Neural crest cell (in vitro differentiated cells): ENCODE measurements around the gene CAMK2B. TPM values are rescaled to one million over a fixed set of nuclear protein-coding genes. Genes with fewer than 3 reads are reported as not detected.

Experiments
- DNase-seq: peaks from one replicate; pipeline ENCODE4 v3.0.0; 2021; ENCODE audit warnings: low read depth, mixed read lengths, low spot score
- H3K27ac Mint-ChIP-seq: one replicate; pipeline ENCODE4 v1.8.0; 2021; ENCODE audit warnings: mild to moderate bottlenecking, mixed read lengths; ENCODE audit not compliant: unreplicated experiment
- H3K27me3 Mint-ChIP-seq: 2 replicates; pipeline ENCODE4 v1.8.0; 2021; ENCODE audit warnings: low read depth, mild to moderate bottlenecking, mixed read lengths
- H3K36me3 Mint-ChIP-seq: 2 replicates; pipeline ENCODE4 v1.8.0; 2021; ENCODE audit warnings: low read depth, mild to moderate bottlenecking, mixed read lengths
- H3K4me1 Mint-ChIP-seq: 2 replicates; pipeline ENCODE4 v1.8.0; 2021; ENCODE audit warnings: mixed read lengths
- H3K4me3 Mint-ChIP-seq: one replicate; pipeline ENCODE4 v1.8.0; 2021; ENCODE audit warnings: mild to moderate bottlenecking, mixed read lengths
- H3K9me3 Mint-ChIP-seq: 2 replicates; pipeline ENCODE4 v1.8.0; 2021; ENCODE audit warnings: mixed read lengths
- CTCF ChIP-seq: fragments of 200-600 bp; sonication (generic); conservative IDR thresholded peaks from 2 replicates; pipeline ENCODE4 v1.5.0; 2021; ENCODE audit warnings: antibody characterized with exemption, mild to moderate bottlenecking
- total RNA-seq: library from RNA; stranded (reverse); gene quantifications from 2 replicates; pipeline ENCODE4 v1.2.1, GENCODE V29; 2021

Gene CAMK2B
- total RNA-seq, 1 donor from 2014 or later = 1.6 TPM

GRCh38 chr7:44368455-44368854 lies 43.1 kb upstream of the CAMK2B start:
- no peak for DNase-seq
- Mint-ChIP-seq H3K4me1 (no peaks in the 10 kb centered on the region), H3K9me3 (no peaks in the 10 kb centered on the region), H3K4me3 (no peak overlapping the region), H3K36me3 (no peaks in the 10 kb centered on the region), H3K27me3 (peaks cover 19% of the 10 kb centered on the region), H3K27ac (no peak overlapping the region)
- TF ChIP-seq CTCF = no peak

GRCh38 chr7:44367475-44368043 lies 42.2 kb upstream of the CAMK2B start:
- Mint-ChIP-seq H3K27ac (peak overlapping the region; percentile 15), H3K4me3 (no peak overlapping the region), H3K36me3 (no peaks in the 10 kb centered on the region), H3K4me1 (no peaks in the 10 kb centered on the region), H3K27me3 (peaks cover 17% of the 10 kb centered on the region), H3K9me3 (peaks cover under 1% of the 10 kb centered on the region)
- DNase-seq = no peak
- TF ChIP-seq CTCF = no peak

- H3K27ac Mint-ChIP-seq = no peak overlapping the region
- no peaks in the 10 kb centered on the region for H3K36me3 Mint-ChIP-seq
- no peak overlapping the region for H3K4me3 Mint-ChIP-seq
- H3K9me3 Mint-ChIP-seq = peaks cover 6% of the 10 kb centered on the region
- no peak for TF ChIP-seq CTCF
- H3K4me1 Mint-ChIP-seq = no peaks in the 10 kb centered on the region
- DNase-seq = no peak
- peaks cover 17% of the 10 kb centered on the region for H3K27me3 Mint-ChIP-seq
These were observed 41.6 kb upstream of the CAMK2B start for GRCh38 chr7:44366986-44367385.

GRCh38 chr7:44353668-44354067 lies 28.3 kb upstream of the CAMK2B start:
- Mint-ChIP-seq H3K27me3 (peaks cover 52% of the 10 kb centered on the region), H3K4me1 (no peaks in the 10 kb centered on the region), H3K9me3 (peaks cover 3% of the 10 kb centered on the region), H3K4me3 (no peak overlapping the region), H3K36me3 (peaks cover 3% of the 10 kb centered on the region), H3K27ac (no peak overlapping the region)
- TF ChIP-seq CTCF = no peak
- no peak for DNase-seq

GRCh38 chr7:44348851-44349781 lies 23.7 kb upstream of the CAMK2B start:
- H3K27ac Mint-ChIP-seq = no peak overlapping the region
- H3K27me3 Mint-ChIP-seq = peaks cover 29% of the 10 kb centered on the region
- DNase-seq = no peak
- TF ChIP-seq CTCF = no peak
- H3K4me3 Mint-ChIP-seq = no peak overlapping the region
- H3K36me3 Mint-ChIP-seq = no peaks in the 10 kb centered on the region
- no peaks in the 10 kb centered on the region for H3K9me3 Mint-ChIP-seq
- H3K4me1 Mint-ChIP-seq = no peaks in the 10 kb centered on the region
